Embryonic facial prominence (tissue), 1 donor: Measurements from ENCODE around the gene RIT1.

ENCODE experiments used
- DNase-seq: peaks from one replicate; pipeline ENCODE4 v3.0.0-alpha.2; 2016; ENCODE audit errors: extremely low spot score

The RIT1 gene, protein sequence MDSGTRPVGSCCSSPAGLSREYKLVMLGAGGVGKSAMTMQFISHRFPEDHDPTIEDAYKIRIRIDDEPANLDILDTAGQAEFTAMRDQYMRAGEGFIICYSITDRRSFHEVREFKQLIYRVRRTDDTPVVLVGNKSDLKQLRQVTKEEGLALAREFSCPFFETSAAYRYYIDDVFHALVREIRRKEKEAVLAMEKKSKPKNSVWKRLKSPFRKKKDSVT

DNA sequence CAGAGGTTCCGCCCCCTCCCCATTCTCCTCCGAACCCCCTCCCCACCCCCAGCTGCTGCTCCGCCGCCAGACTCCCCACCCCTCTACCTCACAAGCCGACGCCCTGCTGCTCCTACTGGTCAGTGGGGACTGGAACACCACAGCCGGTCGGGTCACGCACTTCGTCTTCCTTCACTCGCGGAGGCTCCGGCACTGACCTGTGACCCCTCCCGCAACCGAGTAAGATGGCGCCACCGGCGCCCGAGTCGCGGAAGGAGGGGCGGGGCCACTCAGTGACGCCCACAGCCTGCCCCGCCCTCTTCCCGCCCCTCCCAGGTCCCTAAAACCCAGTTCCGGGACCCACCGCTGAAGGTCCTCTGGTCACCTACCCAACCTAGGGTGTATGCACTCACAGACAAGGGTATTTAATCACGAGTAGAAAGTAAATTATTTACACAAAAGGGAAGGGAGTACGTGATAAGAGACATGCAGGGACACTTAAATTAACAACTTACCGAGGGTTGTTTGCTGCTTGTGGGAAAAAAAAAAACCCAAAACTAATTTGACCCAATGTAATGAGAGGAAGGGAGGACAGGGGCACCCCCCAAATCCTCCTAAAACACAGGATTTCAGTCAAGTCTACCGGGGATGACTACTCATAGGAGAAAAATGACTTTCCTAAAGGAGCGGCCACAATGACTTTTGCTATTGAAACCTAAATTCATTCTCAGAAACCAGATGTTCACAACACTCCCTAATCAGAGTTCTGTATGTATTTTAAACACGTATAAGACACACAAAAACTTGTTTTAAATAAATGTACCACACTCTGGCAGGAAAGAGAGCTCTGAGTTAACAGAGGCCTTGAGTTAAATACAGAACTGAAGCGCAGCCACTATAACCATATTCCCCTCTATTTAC is at the start of gene RIT1:
Gene RIT1, minus strand, starts transcription at position 194 of the 900 bp plus-strand sequence. CDS start 588 bp downstream, outside the sequence.
- peak; percentile 61 for DNase-seq

DNA sequence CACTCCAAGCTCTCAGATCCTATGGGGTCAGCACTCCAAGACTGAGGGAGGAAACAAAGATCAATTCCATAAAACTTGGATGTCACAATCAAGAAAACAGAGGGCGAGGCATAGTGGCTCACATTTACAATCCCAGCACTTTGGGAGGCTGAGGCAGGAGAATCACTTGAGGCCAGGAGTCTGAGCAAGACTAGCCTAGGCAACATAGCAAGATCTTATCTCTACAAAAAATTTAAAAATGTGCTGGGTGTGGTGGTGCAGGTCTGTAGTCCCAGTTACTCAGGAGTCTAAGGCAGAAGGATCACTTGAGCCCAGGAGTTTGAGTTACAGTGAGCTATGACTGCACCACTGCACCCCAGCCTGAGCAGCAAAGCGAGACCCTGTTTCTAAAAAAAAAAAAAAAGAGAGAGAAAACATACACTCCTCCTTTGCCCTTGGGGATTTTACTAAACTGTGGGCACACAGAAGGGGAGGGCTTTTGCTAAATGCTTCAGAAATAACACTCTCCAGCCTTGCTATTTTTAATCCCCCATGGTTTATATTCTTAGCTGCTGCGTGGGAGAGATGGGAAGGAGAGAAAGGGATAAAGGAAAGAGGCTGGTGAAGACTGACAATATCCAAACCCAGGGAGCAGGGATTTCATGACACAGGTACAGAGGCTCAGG is 49.1 kb upstream of the RIT1 start:
- no peak for DNase-seq

DNA sequence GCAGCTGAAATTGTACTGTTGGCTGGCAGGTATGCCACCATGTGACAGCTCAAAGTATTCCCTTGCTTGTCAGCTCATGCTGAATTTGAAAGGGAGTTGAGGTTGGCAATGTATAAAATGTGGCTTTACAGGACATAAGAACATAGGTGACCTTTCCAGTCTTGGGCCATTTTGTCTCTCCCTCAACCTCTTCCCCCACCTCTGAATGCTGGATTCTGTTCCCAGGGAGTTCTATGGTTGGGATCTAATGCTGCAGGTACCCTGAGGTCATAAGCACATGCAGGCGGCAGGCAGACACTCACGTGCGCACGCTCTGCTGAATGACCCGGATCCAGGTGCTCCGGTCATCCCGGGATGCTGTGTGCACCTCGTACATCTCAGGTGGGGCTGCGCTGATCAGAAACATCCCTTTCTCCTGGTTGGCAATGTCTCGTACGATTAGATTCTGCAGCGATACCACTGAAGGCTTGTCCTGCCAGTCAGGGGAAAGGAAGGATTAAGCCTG is 46.3 kb upstream of the RIT1 start:
- no peak for DNase-seq

DNA sequence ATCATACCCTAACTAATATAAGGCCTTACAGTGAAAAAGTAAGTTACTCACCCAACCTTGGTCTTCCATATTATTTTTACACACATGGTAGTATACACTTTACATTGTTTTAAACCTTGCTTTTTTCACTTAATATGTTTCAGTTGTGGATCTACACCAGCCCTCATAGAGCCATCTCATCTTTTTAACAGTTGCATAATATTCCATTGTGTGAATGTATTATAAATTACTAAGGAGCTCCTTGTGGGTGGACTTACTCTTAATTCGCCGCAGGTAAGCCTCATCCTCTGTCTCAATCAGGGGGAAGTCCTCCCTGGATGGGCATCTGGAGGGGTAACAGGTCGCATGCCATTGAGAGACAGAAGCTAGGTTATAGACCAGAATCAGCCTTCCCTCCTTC is 43.5 kb upstream of the RIT1 start:
- DNase-seq: no peak

DNA sequence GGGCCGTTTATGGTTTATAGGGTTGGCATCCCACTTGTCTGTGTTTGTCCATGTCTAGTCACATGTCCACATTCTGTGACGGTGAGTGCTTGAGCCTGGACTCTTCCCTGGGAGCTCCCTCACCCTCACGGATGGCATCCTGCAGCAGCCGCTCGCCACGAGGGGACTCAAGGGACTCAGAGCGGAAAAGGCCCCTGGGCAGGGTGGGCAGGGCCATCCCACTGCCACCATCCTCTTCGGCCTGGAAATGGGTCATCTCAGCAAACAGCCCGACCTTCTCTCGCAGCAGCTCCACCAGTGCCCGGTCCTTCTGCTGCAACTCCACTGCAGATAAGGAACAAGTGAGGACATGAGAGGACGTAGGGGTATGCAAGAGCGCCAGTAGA is 41.3 kb upstream of the RIT1 start:
- no peak for DNase-seq

DNA sequence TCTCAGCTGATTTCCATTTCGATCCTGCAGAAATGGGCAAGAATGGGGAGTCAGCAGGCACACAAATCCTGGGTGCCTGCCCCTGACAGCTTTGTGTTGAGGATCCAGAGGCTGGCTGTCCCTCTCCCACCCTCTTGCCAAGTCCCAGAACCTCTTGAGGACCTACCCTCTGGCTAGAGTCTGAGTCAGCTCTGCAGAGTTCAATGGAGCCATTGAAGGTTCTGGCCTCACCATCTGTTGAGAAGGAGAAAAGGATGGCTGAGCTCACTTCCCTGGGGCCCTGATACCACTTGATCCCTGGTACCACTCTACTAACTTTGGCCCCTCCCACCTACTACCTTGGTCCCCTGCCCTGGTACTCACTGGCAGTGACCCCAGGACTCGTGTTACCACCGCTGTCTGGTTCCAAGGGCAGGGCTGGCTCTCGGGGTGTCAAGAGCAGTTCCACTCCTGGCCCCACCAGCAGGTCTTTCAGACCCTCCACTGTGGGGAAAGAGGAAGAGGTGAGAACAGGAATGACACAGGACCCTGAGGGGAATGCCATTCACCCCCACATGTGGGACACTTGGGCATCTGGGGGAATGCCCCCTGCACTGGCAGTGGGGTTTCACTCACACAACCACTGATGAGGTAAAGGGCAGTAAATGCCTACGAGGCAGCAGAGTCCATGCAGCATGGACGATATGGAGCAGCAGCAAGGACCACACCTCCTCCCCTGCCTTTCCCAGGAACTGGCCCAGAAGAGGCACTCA is 40.8 kb upstream of the RIT1 start:
- DNase-seq: no peak

DNA sequence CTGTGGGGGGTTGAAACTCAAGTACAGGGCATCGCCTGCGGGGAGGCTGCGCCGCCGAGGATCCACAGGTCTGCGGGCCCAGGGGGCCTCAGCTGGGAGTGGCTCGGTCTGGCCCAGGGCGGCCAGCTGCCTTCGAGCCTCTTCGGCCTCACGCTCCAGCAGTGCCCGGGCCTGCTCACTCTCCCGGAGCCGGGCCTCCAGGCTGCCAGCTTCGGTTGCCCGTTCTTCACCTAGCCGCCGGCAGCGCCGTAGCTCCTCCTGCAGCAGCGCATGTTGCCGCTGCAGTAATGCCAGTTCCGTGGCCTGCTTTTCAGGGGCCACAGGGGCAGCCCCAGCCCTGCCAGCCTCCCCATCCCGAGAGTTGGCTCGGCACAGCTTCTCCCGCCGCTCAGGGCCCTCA is 39.7 kb upstream of the RIT1 start:
- DNase-seq: no peak

DNA sequence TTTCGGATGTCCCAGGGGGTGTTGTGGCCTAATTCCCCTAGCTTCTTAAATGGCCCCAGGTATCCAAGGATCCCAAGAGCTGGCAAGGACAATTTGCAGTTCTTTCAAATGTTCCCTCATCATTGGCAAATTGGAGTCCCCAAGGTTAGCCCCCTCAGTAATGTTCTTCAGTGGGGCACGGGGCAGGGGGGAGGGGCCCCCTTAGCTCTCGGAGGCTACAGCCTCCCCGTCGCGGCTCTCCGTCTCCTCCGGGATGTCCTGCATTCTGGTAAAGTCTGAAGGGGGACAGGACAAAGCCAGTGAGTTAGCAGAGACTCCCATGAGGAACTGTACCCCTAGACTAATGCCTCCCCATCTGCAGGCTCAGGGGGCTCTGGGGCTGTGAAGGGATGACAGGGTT is 36.6 kb upstream of the RIT1 start:
- DNase-seq: no peak

DNA sequence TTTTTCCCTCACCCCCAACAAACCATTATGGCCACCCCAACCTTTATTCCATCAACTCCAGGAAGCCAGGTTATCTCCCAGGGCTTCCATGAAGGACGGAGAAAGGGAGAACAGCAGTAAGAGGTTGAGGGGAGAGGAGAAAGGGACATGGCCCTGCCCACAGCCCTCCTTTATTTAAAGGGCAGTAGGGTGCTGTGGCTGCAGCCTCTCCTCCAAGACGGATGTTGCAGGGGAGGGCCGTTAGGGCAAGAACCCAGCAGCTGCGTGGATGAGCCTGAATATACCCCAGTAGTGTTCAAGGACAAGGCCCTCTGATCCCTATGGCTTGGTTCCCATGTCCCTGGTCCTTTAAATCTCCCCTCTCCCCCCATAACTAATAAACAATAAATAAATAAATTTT is 36.1 kb upstream of the RIT1 start:
- no peak for DNase-seq

DNA sequence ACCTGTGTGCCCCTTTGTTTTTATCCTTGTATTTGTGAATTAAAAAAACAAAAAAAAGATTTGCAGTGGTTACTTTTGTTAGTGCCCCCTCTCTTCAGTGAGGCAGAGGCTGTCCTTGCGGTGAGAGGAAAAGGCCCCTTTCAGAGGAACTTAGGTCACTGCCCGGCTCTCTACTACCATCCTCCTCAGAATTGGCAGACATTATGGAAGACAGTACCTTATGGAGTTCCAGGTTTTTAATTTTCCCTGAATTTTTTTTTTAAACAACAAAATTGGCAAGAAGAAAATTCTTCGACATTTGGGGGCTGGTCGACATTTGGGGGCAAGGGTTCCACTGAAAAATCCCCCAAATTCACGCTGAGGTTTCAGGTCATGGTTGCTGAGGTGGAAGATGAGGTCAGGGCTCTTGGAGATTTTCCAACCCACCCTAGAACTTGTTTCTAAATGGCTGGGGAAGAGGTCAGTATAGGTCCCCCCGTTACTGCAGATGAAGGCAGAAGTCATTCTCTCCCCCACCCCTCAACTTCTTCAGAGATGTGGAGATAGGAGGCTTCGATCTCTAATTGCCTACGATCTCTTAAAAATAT is 35.6 kb upstream of the RIT1 start:
- DNase-seq: no peak

DNA sequence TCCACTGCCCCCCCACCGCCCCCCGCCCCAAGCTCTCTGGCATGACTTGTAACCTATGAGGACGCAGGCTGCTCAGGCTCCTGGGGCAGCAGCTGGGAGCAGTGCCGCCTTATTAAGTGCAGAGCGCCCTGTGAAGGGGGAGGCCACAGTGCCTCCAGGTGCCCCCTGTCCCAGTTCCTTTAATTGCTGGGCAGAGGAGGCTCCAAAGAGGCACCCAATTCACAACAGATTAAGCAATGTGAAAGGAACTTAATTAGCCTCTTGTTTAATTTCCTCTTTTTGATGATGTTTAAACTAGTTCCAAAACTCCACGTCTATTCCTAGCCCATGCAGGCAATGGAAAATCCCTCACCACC is 33.3 kb upstream of the RIT1 start:
- no peak for DNase-seq

DNA sequence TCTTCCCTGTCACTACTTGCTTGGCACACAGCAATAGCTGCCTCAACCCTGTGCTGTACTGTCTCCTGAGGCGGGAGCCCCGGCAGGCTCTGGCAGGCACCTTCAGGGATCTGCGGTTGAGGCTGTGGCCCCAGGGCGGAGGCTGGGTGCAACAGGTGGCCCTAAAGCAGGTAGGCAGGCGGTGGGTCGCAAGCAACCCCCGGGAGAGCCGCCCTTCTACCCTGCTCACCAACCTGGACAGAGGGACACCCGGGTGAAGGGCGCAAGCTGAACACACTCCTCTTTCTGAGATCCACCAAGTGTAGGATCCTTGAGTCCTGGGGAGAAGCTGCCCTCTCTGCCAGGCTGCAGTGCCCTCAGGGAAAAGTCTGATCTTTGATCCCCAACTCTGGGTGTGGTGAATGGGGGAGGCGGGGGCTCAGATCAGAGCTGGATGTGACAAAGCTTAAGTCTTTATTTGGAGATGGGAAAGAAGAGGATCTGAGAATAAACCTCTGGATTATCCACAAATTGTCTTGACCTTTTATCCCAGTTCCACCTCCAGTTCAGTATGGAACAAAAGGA is 31.5 kb upstream of the RIT1 start:
- DNase-seq: no peak

DNA sequence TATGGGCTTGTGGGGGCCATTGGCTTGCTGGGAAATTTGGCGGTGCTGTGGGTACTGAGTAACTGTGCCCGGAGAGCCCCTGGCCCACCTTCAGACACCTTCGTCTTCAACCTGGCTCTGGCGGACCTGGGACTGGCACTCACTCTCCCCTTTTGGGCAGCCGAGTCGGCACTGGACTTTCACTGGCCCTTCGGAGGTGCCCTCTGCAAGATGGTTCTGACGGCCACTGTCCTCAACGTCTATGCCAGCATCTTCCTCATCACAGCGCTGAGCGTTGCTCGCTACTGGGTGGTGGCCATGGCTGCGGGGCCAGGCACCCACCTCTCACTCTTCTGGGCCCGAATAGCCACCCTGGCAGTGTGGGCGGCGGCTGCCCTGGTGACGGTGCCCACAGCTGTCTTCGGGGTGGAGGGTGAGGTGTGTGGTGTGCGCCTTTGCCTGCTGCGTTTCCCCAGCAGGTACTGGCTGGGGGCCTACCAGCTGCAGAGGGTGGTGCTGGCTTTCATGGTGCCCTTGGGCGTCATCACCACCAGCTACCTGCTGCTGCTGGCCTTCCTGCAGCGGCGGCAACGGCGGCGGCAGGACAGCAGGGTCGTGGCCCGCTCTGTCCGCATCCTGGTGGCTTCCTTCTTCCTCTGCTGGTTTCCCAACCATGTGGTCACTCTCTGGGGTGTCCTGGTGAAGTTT is 30.8 kb upstream of the RIT1 start:
- DNase-seq: no peak

DNA sequence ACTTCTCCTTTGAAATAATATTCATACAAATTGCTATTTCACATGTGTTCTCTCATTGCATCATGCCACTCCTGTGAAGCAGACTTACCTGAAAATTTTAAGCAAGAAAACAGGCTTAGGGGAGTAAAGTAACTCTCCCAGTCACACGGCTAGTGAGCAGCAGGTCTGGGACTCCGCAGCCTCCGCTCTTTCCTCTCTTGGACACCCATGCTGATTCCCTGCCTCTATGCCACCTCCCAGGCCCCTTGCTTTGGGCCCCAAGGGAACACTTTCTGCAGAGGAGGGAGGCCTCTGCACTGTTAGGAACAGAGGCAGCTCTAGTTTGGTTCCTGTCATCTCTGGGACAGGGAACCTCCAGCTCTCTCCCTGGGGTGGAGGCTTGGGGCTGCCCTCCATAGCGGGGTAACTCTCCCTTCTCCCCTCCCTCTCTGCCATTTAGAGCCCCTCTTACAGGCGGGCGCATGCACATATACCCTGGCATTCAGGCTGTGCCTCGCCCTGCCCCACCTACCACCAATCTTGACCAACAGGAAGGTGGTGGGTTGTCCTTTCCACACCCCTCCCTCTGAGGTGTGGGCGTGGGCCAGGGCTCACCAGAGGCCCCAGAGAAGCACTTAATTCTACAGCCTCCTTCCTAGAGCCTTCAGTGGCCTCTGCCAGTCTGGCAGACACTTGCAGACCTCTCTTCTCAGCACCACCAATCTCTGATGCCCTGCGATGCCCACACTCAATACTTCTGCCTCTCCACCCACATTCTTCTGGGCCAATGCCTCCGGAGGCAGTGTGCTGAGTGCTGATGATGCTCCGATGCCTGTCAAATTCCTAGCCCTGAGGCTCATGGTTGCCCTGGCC is 30.1 kb upstream of the RIT1 start, which contains the start of gene RXFP4:
Gene RXFP4, plus strand, starts transcription at position 646 of the 852 bp plus-strand sequence. Its CDS starts 72 bp downstream, at position 718.
- no peak for DNase-seq

DNA sequence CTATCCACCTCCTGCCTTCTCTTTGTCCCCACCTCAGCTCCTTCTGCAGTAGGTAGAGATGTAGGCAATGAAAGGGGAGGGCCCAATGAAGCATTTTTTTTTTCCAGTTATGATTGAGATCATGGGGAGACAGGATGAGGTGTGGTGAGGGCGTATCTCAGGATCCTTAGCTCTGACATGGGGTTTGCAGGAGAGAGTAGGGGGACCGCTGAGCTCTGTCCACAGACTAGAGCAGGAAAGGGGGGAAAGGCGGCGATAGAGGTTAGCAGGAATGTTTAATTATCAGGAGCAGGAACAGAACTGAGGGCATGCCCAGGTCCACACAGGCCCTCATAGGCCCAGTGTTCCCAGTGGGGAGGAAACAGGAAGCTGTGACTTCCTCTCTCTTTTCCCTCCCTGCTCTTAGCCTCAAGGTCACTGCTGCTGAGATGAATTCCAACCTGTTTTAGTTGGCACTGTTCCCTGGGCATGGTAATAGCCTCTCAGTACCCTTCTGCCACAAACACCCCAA is 29.4 kb upstream of the RIT1 start:
- no peak for DNase-seq

DNA sequence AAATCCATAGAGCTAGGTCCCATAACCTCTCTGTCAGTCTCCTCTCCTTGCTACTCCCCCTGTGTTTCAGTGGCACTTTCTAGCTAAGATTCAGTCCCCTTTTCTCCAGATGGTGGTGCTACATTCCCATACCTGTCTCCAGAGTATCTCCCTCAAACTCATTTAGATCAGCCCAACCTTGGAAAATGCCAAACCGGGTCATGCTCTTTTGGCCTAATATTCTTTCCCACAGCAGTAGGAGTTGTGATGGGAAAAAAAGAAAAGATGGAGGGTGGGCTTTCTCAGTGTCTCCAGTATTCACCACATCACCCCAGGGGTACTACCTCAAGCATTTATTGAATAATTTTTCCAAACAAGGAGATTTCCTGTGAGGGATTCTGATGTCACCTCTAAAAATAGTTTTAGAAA is 27.1 kb upstream of the RIT1 start:
- peak; percentile 42 for DNase-seq

DNA sequence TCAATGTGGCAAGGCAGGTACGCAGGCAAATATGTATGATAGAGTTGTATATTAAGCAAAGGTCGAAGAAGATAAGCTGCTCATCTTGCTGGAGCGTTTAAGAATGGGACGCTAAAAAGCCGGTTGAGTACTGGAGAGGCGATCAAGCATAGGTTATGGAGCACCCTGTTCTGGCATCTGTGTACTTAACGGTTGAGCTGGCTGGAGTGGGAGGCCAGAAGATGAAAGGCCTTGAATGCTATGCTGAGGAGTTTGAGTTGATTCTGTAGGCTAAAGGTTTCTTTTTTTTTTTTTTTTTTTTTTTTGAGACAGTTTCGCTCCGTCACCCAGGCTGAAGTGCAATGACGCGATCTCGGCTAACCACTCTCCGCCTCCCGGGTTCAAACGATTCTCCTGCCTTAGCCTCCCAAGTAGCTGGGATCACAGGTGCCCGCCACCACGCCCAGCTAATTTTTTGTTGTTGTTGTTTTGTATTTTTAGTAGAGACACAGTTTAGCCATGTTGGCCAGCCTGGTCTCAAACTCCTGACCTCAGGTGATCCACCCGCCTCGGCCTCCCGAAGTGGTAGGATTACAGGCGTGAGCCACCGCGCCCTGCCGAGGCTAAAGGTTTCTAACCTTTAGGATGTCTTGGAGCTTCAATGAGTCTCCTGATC is 23.9 kb upstream of the RIT1 start:
- DNase-seq: no peak

DNA sequence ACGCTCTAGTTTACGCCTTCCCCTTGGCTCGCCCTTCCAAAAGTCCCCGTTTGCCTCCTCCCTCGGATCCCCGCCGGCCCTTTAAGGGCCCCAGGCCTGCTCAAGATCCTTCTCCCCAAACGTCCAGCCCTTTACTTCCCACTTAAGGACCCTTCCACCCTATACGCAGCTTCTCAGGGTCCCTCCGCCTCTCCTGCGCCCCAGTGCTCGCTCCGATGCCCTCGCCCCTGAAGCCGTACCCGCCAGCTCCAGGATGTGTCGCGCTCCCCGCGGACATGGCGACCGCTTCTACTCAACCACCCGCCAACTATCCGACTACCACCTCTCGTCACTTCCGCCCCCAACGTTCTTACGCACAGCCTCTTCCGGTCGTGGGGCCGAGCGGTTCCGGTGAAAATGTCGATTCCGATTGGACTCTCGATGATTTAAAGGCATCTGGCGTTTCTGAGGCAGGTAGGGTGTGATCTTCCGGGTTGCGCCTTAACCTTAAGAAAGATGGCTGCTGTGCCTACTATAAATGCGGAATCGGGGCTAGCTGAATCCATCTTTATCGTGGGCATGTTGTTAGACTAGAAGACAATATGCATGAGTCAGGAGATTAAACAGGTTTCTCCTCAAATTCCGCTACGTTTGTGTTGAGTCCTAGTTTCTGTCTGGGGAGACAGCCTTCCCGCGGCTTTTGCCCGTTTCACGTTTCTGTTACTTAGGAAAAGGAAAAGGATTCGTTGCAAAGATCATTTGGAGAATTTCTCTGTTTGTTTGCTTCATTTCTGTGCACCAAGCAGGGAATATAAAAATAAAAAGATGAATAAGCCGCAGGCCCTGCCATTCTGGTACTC is 23.2 kb upstream of the RIT1 start, which contains the start of gene KHDC4:
Gene KHDC4, minus strand, starts transcription at position 317 of the 839 bp plus-strand sequence. Its CDS starts 40 bp downstream, at position 277.
- peak; percentile 98 for DNase-seq
